GM10847 (cell line): Measurements from ENCODE around the gene MARVELD2.

Experiments used
- POLR2A ChIP-seq: IDR thresholded peaks from 2 replicates; pipeline ENCODE4 v1.6.1; 2011; ENCODE audit not compliant: insufficient read length; ENCODE audit errors: extremely low read depth

Gene MARVELD2

DNA sequence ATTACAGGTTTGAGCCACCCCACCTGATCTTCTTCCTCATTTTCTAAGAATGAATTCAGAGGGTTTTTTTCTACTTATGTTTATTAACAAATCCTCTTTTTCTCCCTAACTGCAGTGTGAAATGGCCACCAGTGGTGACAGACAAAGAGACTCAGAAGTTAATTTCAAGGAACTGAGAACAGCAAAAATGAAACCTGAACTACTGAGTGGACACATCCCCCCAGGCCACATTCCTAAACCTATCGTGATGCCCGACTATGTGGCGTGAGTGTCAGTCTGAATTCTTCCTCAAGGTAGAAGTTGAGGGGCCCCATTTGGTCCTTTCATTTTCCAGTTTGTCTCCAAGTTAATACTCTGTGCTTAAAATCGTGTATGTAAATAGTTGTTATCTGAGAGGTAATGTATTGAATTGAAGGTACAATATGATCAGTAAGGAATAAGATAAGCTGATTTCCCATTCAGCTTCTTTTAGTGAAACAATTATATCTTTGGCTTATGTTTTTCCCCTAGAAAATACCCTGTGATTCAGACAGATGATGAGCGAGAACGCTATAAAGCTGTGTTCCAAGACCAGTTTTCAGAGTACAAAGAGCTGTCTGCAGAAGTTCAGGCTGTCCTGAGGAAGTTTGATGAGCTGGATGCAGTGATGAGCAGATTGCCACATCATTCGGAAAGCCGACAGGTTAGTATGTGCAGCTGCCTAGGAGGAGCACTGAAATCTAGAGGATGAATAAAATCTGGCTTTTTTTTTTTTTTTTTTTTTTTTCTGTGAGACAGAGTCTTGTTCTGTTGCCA lies 17.7 kb downstream of the MARVELD2 start:
- TF ChIP-seq POLR2A = no peak

DNA sequence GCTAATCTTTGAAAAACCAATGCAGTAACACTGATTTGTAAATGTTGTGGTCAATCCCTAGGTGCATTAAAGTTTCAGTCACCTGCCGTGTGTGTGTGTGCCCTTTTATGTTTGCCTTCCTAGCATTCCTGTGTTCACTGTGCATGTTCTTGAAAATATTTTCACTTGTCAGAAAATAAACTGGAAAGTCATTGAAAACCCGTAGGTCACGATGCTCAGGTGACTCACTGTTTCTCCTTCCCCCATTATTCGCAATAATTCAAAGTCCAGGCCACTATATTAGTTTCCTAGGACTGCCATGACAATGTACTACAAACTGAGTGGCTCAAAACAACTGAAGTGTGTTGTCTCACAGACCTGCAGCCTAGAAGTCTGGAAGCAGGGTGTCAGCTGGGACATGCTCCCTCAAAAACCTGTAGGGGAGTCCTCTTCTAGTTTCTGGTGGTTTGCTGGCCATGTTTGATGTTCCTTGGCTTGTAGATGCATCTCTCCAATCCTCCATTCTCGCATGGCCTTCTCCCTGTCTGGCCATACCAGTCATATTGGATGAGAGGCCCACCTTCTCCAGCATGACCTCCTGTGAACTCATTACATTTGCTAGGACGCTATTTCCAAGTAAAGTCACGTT lies 29.3 kb downstream of the MARVELD2 start:
- no peak for TF ChIP-seq POLR2A

DNA sequence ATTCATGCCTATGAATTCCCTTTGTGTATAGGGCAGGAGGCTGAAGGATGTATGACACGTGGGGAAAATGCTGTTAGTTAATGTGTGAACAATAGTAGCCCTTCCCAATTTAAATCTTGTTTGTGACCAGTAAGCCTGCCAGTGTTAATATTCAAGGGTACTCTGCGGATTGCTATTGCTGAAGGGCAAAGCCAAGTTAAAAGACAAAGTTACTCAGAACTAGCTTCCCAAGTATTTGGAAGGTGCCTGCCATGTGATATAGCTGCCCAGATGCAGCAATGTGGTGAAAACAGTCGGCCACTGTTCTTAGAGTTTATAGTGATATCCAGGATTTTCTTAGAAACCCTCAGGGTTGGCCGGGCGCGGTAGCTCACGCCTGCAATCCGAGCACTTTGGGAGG lies 34.6 kb downstream of the MARVELD2 start:
- TF ChIP-seq POLR2A = no peak

DNA sequence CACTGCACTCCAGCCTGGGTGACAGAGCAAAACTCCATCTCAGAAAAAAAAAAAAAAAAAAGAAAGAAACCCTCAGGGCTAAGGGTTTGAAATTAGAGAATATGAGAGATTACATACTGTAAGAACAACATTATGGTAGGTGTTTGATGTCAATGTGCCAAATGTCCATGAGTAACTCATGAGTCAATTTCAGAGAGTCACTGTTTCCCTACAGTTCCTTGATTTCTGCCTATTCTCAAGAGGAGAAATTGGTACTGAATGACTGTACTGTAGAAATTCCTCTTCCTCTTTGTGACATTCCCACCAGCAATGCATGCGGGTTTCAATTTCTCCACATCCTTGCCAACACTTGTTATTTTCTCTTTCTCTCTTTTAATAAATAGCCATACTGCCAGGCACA lies 35.2 kb downstream of the MARVELD2 start:
- no peak for TF ChIP-seq POLR2A

DNA sequence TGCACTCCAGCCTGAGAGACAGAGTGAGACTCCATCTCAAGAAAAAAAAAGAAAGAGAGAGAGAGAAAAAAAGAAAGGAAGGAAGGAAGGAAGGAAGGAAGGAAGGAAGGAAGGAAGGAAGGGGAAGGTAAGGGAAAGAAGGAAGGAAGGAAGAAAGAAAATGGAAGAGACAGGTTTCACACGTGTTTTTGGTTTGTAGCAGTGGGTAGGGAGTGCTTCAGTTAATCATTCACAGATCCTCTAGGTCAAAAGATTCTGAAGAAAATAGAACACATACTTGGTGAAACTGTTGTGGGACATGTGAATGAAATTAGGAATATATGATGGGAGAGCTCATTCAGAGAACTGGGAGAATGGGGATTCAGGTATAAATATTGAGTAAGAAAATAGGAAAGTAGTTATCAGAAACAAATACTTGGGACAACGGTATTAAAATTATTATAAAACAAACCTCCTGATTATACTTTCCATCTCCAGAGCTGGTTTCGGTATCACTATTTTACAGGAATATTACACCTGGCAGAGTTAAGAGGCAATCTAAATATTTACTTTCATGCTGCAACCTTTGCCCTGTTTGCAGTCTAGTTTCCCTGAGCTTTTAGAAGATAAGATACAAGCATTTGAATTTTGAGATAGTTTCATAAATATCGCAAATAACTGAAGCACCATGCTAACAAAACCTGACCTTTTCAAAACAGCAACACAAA lies 37.2 kb downstream of the MARVELD2 start:
- no peak for TF ChIP-seq POLR2A

DNA sequence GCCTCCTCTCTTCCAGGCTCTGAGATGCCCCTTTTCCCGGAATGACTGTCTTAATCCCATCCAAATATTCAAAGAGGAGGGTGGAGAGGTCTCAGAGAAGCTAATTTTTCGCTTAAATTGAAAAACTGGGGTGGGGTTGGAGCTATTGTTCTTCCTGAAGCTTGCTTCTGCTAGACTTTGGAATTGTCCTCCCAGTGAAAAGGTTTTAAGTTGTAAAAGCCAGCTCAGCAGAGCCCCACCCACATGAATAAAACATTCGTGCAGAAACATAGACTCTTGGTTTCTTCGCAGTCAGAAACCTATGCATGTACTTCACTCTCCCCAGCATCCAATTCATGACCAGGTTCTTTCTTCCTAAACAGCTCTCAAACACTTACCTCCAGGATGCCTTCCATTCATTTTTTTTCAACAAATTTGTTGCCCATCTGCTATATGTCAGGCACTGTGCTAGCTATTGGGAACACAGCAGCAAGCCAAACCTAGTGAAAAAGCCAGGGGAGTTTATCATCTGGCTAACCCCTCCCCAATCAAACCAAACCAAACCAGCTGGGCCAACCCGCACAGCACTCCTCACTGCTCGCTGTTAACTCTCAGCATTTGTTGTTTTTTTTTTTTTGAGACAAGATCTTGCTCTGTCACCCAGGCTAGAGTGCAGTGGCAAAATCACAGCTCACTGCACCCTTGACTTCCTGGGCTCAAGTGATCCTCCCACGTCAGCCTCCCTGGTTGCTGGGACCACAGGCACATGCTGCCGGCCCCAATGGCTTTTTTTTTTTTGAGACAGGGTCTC lies 39.7 kb downstream of the MARVELD2 start:
- TF ChIP-seq POLR2A = no peak

DNA sequence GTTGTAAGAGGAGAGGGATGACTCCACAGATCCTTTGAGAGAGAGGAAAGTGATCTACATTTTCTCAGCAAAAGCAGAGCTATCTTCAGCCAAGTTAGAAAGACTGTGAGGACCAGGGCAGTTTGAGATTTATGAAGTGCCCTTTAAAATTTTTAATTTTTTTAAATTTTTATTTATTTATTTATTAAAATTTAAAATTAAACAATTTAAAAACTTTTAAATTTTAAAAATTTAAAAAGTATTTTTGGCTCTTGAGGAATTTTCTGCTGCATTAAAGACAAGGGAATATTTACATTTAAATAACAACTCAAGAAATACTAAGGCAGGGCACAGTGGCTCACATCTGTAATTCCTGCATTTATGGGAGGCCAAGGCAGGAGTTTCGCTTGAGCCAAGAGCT lies 47.3 kb downstream of the MARVELD2 start:
- no peak for TF ChIP-seq POLR2A

DNA sequence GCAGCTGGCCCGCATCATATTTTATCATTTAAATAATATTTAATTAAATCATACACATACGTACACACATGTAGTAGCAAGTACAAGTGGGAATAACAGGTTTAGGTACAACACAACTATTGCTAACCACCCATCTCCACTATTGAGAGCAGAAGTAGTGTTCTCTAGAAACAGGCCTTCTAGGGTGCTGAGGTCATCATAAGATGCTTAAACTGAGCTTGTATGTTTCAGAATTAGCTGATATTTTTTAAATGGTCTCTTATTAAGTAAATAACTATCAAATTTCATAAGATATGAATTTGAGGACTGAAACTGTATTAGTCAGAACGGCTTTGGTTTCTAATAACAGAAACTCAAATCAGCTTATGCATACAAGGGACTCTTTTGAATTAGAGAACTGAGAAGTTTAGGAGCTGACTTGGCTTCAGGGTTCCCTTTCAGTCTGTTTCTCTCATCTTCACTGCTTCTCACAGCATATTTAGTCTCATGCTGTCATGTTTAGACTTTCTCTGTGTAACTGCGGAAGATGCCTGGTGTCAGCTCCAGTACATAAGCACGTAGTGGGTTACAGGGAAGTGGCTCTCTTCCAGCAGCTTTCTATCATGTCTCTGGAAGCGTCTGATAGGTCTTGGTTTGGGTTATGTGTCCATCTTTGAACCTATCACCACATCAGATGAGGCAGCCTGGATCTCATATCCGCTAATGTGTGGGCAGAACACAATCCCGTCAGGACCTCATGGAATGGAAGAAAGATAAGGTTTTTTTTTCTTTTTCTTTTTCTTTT lies 52.7 kb downstream of the MARVELD2 start:
- no peak for TF ChIP-seq POLR2A

DNA sequence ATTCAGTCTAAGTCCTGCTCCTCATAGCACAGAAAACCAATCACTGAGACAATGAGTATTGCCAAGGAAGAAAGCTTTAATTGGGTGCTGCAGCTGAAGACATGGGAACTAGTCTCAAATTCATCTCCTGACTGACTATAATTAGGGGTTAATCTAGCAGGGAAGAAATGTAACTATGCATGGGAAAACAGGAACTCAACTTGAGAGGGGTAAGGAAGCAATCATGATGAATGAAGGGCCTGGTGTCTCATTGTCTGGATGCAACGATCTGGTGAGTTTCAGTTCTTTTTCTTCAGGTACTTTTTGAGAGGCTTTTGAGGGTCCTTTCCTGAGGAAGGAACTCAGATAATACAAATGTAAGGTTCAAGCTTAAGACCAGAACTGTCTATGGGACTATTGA lies 53.7 kb downstream of the MARVELD2 start:
- TF ChIP-seq POLR2A = no peak

DNA sequence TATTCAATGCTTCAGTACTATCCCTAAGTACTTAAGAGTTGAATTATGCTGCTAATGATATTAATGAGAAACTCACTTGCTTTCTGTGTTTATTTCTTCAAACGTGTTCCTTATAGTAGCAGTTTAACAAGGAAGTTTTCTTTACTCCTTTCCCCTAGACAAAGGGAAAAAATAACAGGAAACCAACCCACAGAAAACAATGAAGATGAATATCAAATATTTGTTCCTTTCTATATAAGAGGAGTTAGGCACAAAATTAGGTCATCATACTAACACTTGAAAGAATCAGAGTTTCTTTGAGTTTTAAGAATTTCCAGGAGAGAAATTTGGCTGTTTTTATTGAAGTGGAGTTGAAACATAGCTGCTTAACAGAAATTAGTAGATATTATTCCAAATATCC lies 62.3 kb downstream of the MARVELD2 start:
- TF ChIP-seq POLR2A = no peak

DNA sequence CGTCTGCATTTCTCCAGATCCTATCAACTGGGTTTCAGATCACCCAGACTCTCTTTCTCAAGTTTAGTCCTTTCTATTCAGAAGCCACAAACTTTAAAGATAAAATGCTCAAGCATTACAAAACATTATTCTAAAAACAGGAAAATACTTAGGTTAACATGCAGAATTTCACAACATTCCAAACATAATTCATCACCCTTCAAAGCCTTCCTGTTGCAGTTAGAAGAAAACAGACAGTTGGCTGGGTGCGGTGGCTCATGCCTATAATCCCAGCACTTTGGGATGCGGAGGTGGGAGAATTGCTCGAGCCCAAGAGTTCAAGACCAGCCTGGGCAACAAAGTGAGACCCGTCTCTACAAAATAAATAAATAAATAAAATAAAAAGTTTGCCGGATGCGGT lies 70.0 kb downstream of the MARVELD2 start:
- no peak for TF ChIP-seq POLR2A

DNA sequence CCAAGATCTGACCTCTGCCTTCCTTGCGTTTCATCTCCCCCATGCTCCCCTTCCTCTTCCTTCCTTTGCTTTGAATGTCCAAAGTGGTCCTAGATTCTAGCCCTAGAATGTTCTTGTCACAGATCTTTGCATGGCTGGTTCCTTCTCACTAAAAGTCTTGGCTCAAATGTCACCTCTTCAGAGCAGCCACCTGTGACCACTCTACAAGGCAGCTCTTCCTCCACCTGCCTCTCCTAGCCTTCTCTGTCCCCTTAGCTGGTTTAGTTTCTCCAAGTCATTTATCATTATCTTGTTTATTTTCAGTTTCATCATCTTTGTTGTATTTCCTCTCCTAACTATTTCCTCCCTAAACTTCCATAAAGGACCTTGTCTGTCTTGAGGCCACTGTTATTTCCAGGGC lies 70.6 kb downstream of the MARVELD2 start:
- TF ChIP-seq POLR2A = no peak

DNA sequence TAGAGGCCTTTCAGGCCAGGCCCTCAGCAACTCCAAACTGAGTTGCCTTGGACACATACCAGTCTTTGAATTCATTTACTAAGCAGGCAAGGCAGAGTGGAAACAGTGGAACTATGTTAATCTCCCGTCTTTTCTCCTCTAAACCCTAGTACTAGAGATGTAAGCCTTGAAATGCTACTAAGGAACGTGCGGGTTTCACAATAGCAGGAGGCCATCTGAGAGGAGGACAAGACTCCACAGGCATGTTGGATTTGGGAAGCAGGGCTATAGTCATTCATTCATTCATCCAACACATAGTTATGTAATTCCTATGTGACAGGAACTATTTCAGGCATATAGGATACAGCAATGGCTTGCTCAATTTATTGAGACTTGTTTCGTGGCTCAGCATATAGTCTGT lies 74.3 kb downstream of the MARVELD2 start:
- TF ChIP-seq POLR2A = no peak

DNA sequence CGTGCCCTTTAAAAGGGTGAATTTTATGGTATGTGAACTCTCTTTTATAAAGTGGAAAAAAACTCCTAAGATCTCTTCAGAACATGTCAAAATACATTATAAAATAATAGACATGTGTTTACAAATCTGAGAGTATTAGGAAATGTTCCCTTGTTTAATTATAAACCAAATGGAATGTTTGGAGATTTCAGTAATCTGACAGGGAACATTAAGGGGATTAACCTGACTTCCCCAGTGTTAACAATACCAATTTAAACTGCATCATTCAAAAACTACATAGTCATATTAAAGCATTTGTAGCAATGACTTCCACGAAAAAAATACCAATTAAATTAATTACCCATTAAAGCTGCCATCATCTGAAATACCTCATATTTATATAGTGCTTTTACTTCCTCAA lies 76.1 kb downstream of the MARVELD2 start:
- TF ChIP-seq POLR2A = no peak

DNA sequence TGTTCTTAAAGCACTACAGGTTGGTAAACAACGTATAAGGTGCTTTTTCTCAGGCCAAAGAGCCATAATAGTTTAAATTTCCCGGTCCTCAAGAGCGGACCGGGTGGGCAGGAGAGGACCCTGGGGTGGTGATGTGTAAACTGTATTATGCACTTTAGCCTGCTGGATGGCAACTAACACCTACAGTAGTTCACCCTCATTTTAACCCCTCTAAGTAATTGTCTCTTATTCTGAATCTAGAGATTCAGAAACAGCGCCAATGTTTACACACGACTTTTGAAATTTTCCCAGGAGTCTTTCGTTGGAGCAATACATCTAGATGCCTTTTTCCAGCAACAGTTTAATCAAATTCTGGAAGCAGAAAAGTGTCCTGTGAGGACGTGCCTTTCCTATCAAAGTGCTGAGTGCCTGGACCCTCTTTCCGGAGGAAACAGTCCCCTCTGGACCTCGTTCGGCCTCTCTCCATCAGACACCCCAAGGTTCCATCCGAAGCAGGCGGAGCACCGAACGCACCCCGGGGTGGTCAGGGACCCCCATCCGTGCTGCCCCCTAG lies 77.0 kb downstream of the MARVELD2 start:
- no peak for TF ChIP-seq POLR2A

DNA sequence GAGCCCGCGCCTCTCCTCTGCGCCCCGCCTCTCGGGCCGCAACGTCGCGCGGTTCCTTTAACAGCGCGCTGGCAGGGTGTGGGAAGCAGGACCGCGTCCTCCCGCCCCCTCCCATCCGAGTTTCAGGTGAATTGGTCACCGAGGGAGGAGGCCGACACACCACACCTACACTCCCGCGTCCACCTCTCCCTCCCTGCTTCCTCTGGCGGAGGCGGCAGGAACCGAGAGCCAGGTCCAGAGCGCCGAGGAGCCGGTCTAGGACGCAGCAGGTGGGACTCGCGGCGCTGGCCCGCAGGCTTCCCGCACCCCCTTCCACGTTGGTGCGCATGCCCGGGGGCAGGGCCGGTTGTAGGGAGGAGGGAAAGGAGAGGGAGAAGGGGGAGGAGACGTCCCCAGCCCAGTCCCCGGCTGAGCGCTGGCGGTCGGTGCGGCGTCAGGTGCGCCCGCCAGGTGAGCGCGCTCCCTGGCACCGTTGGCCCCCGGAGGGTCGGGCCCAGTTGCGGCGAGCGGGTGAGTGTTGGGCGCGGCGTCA lies 77.5 kb downstream of the MARVELD2 start, which contains the start of gene OCLN:
Gene OCLN, plus strand, starts transcription at position 400 of the 532 bp plus-strand sequence. CDS start 11,455 bp downstream, outside the sequence.
- TF ChIP-seq POLR2A = no peak
